ENCODE results near the gene NXPH2.

DNA sequence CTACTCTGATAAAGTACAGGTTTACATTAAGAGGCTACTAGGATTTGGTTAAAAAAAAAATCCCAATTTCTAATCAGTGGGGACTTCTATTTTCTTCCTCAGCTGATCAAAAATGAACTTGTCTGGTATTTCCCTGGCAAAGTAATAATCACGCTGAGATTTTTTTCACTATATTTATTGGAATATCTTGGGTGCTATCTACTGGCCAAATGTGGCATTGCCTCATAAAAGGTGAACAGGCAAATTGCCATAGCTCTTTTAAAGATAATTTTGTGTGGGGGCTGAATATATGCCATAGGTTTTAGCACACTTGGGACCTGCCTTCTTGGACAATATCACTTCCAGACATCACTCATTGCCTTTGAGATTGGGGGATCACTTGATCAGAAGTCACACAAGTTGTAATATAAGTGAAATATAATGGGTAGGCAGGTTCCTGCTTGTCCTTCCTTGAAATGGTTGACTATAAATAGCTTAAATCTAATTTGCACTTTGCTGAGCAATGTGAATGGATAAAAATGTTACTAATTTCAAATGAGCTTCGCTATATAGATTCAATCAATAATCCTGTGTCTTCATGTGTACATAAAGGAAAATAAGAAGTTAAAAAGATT, 7.0 kb upstream of the NXPH2 start:
- TF ChIP-seq, protein P1, sequence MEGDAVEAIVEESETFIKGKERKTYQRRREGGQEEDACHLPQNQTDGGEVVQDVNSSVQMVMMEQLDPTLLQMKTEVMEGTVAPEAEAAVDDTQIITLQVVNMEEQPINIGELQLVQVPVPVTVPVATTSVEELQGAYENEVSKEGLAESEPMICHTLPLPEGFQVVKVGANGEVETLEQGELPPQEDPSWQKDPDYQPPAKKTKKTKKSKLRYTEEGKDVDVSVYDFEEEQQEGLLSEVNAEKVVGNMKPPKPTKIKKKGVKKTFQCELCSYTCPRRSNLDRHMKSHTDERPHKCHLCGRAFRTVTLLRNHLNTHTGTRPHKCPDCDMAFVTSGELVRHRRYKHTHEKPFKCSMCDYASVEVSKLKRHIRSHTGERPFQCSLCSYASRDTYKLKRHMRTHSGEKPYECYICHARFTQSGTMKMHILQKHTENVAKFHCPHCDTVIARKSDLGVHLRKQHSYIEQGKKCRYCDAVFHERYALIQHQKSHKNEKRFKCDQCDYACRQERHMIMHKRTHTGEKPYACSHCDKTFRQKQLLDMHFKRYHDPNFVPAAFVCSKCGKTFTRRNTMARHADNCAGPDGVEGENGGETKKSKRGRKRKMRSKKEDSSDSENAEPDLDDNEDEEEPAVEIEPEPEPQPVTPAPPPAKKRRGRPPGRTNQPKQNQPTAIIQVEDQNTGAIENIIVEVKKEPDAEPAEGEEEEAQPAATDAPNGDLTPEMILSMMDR (IDR thresholded peaks at IDR 0.05) = peak; percentile 47 to 75 (median 66)
- no peak for TF ChIP-seq POLR2A (IDR thresholded peaks at IDR 0.05)
- no peak for TF ChIP-seq POLR2AphosphoS5 (IDR thresholded peaks at IDR 0.05)
